DOHH2 (cell line): ENCODE data around the gene EPM2AIP1.
A peak's percentile ranks its signal among the peaks of the same experiment; 100 is the strongest.

Experiments
- CTCF ChIP-seq: fragments of 200-600 bp; sonication (generic); IDR thresholded peaks from one replicate; pipeline ENCODE4 v1.5.1; 2014; ENCODE audit warnings: antibody characterized with exemption, mild to moderate bottlenecking, low read depth, low read length; ENCODE audit not compliant: poor library complexity, severe bottlenecking
- EZH2phosphoT487 ChIP-seq: fragments of 200-600 bp; sonication (generic); IDR thresholded peaks from 2 replicates; pipeline ENCODE4 v1.6.1; 2017; ENCODE audit warnings: borderline replicate concordance, mild to moderate bottlenecking, antibody characterized with exemption, low read length, moderate library complexity, mixed read lengths

GRCh38 chr3:37024092-37024491 is 31.2 kb upstream of the EPM2AIP1 start:
- TF ChIP-seq CTCF = peak; percentile 36
- no peak for TF ChIP-seq EZH2phosphoT487
